D721Med (cell line): ENCODE results near the gene MGAM2.

ENCODE experiments used
- DNase-seq: peaks from one replicate; pipeline ENCODE4 v3.0.0; 2011; ENCODE audit warnings: low spot score; ENCODE audit not compliant: insufficient read length
- FAIRE-seq: peaks from 2 replicates; lab custom pipeline; 2011; peaks lifted over from hg19 to GRCh38; lab: Jason Lieb, UNC
- CTCF ChIP-seq: IDR thresholded peaks from 2 replicates; pipeline ENCODE4 v1.5.1; 2012; ENCODE audit warnings: mild to moderate bottlenecking, control low read depth; ENCODE audit not compliant: insufficient read depth; ENCODE audit errors: missing control alignments

The MGAM2 gene

GRCh38 chr7:142104550-142105527 is 6.7 kb upstream of the MGAM2 start:
- no peak for DNase-seq
- TF ChIP-seq CTCF: no peak
- no peak for FAIRE-seq

DNA sequence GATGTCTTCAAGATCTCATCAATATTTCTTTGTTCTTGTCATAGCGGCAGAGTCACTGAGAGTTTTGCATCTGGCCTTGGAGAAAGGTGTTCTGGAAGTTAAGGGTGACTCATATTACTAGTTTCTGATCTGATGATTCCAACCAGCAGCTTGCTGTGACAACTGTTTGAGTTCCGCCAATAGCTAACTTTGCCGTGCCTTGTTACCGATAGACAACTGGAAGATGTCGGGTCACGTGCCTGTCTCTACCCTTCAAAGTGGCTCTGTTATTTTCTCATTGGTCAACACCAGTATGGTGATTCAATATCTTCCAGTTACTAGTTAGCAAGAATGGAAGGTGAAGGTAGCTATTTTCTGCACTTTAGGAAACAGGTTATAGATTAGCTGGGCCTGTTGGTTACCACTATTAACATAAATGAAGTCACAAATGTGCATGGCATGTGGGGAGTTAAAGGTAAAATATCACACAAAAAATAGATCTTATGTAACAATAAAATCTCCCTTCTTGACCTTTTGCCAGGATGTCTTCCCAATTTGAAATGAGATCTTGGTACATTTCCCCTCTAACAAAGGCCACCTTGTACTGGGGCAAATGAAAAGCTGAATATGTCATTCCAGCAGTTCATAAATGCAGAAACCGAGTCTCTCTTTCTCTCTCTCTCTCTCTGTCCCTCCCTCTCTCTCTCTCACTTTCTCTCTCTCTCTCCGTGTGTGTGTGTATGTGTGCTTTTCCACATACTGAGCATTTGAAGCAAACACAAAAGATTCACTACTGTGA is 2.6 kb upstream of the MGAM2 start:
- FAIRE-seq (no peak), DNase-seq (no peak)
- TF ChIP-seq CTCF: no peak

GRCh38 chr7:142110098-142110497 is 1.4 kb upstream of the MGAM2 start:
- FAIRE-seq (no peak), DNase-seq (no peak)
- TF ChIP-seq CTCF: no peak

DNA sequence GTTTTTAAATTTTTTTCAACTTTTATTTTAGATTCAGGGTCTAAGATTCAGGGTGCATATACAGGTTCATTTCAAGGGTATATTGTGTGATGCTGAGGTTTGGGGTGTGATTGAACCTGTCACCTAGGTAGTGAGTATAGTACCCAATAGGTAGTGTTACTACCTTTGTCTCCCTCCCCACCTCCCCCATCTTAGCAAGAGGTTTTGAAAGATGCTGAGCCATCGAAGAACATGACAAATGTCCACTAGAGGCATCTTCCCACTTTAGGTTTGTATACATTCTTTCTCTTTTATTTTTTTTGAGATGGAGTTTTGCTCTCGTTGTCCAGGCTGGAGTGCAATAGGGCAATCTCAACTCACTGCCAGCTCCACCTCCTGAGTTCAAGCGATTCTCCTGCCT is 880 bp upstream of the MGAM2 start:
- FAIRE-seq (no peak), DNase-seq (no peak)
- TF ChIP-seq CTCF: no peak

GRCh38 chr7:142112086-142112485 is 568 bp downstream of the MGAM2 start:
- TF ChIP-seq CTCF: no peak
- DNase-seq: no peak
- no peak for FAIRE-seq

- DNase-seq (no peak), FAIRE-seq (no peak)
- no peak for TF ChIP-seq CTCF
Observed at GRCh38 chr7:142114207-142114606, 2.7 kb downstream of the MGAM2 start.
